SU-DHL-6 (cell line): Measurements from ENCODE around the gene VPS35L.

ENCODE experiments used
- H2AFZ ChIP-seq: fragments of 200-600 bp; sonication (generic); 2 replicates; pipeline ENCODE4 v1.6.1; 2014; ENCODE audit warnings: low read depth, mild to moderate bottlenecking, moderate library complexity, mixed read lengths, antibody characterized with exemption, low read length; ENCODE audit not compliant: severe bottlenecking
- H3F3A ChIP-seq: fragments of 200-600 bp; shearing (Covaris generic); 2 replicates; pipeline ENCODE4 v1.6.0; 2016; ENCODE audit warnings: antibody characterized with exemption, mild to moderate bottlenecking; ENCODE audit not compliant: insufficient read depth
- H3K27ac ChIP-seq: fragments of 200-600 bp; sonication (generic); 2 replicates; pipeline ENCODE4 v1.5.1; 2016; ENCODE audit warnings: low read depth, mild to moderate bottlenecking, low read length, moderate library complexity, mixed read lengths
- H3K27me3 ChIP-seq: fragments of 200-600 bp; sonication (generic), shearing (Covaris generic); 2 replicates; pipeline ENCODE4 v1.6.0; 2014; ENCODE audit warnings: mild to moderate bottlenecking, low read length
- H3K36me3 ChIP-seq: fragments of 200-600 bp; sonication (generic); 2 replicates; pipeline ENCODE4 v1.6.1; 2014; ENCODE audit warnings: mild to moderate bottlenecking, low read length, mixed read lengths
- H3K4me2 ChIP-seq: fragments of 300-600, 200-600 bp; shearing (Covaris generic), sonication (generic); 2 replicates; pipeline ENCODE4 v1.6.0; 2014; ENCODE audit warnings: low read length, low read depth, mild to moderate bottlenecking; ENCODE audit not compliant: poor library complexity, severe bottlenecking
- H3K4me3 ChIP-seq: fragments of 200-600 bp; sonication (generic); 2 replicates; pipeline ENCODE4 v1.5.1; 2014; ENCODE audit warnings: antibody characterized with exemption, low read length, mild to moderate bottlenecking, mixed read lengths; ENCODE audit not compliant: insufficient read depth, poor library complexity, severe bottlenecking
- H3K79me2 ChIP-seq: fragments of 200-600 bp; sonication (generic); 2 replicates; pipeline ENCODE4 v1.6.1; 2014; ENCODE audit warnings: mild to moderate bottlenecking, low read length, moderate library complexity; ENCODE audit not compliant: insufficient read depth
- H3K9ac ChIP-seq: fragments of 200-600 bp; sonication (generic); 2 replicates; pipeline ENCODE4 v1.7.0; 2014; ENCODE audit warnings: mild to moderate bottlenecking, low read length
- H3K9me2 ChIP-seq: fragments of 200-600 bp; sonication (generic); replicated peaks from 2 replicates; pipeline ENCODE4 v1.6.1; 2014; ENCODE audit warnings: low read length; ENCODE audit not compliant: insufficient read depth
- H3K9me3 ChIP-seq: fragments of 200-600 bp; sonication (generic); 2 replicates; pipeline ENCODE4 v1.6.1; 2014; ENCODE audit warnings: low read length, mixed read lengths; ENCODE audit not compliant: insufficient read depth
- H4K20me1 ChIP-seq: fragments of 200-600 bp; sonication (generic); 2 replicates; pipeline ENCODE4 v1.6.1; 2014; ENCODE audit warnings: low read depth, mild to moderate bottlenecking, antibody characterized with exemption, low read length, moderate library complexity, mixed read lengths
- EZH2phosphoT487 ChIP-seq: fragments of 200-600 bp; sonication (generic), shearing (Covaris generic); conservative IDR thresholded peaks from 2 replicates; pipeline ENCODE4 v1.6.1; 2018; ENCODE audit warnings: mild to moderate bottlenecking, antibody characterized with exemption, low read length, moderate library complexity, mixed read lengths
- TF ChIP-seq, protein P1 (sequence below): fragments of 200-600 bp; sonication (generic); IDR thresholded peaks from one replicate; pipeline ENCODE4 v1.5.1; 2017; ENCODE audit warnings: antibody characterized with exemption, mild to moderate bottlenecking, low read length, moderate library complexity; ENCODE audit not compliant: insufficient read depth, poor library complexity, severe bottlenecking

VPS35L gene

DNA sequence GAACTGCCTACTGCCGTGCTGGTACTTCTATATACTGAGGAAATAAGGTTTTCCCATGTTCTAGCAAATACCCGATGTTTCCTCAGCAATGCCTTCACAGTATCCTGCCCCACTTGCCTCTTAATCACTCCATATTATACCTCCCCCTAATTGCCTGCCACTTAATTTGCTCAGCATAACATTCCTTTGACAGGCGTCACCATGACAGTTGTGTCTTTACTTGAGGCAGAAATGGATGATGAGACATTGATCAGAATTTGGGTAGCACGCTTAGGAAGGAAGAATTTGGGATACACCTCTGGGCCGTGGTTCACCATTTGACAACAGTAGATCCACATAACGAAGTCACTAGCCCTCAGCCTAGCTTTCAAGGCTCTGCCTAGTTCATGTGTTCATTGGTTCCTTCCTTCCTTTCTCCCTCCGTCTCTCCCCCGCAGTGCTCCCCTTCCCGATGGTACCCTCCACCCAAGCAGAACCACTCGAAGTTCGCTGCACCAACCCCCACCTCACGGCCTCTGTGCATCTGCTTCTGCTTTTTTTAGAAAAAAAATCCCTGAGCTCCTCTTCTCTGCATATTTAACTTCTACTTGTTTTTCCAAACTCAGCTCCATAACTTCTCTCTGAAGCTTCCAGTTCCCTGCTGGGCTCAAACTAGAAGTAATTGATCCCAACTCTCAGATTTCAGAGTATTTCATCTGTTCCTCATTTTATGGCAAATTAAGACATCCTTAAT, 182.0 kb downstream of the VPS35L start:
- no peaks in the 10 kb centered on the region for H4K20me1 ChIP-seq
- H3K27ac ChIP-seq, result no peak overlapping the region
- no peaks in the 10 kb centered on the region for H3K27me3 ChIP-seq
- no peak overlapping the region for H3K4me3 ChIP-seq
- H3K9me2 ChIP-seq, result no peaks in the 10 kb centered on the region
- H3F3A ChIP-seq, result no peaks in the 10 kb centered on the region
- H3K4me2 ChIP-seq, result no peak overlapping the region
- no peak for TF ChIP-seq EZH2phosphoT487
- TF ChIP-seq, protein P1, sequence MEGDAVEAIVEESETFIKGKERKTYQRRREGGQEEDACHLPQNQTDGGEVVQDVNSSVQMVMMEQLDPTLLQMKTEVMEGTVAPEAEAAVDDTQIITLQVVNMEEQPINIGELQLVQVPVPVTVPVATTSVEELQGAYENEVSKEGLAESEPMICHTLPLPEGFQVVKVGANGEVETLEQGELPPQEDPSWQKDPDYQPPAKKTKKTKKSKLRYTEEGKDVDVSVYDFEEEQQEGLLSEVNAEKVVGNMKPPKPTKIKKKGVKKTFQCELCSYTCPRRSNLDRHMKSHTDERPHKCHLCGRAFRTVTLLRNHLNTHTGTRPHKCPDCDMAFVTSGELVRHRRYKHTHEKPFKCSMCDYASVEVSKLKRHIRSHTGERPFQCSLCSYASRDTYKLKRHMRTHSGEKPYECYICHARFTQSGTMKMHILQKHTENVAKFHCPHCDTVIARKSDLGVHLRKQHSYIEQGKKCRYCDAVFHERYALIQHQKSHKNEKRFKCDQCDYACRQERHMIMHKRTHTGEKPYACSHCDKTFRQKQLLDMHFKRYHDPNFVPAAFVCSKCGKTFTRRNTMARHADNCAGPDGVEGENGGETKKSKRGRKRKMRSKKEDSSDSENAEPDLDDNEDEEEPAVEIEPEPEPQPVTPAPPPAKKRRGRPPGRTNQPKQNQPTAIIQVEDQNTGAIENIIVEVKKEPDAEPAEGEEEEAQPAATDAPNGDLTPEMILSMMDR, result no peak
- no peak overlapping the region for H3K9ac ChIP-seq
- H2AFZ ChIP-seq, result no peak overlapping the region
- H3K36me3 ChIP-seq, result no peaks in the 10 kb centered on the region
- H3K79me2 ChIP-seq, result no peaks in the 10 kb centered on the region
- no peaks in the 10 kb centered on the region for H3K9me3 ChIP-seq

- H3K9ac ChIP-seq, result no peak overlapping the region
- H3K27ac ChIP-seq, result no peak overlapping the region
- no peaks in the 10 kb centered on the region for H4K20me1 ChIP-seq
- no peak overlapping the region for H3K4me2 ChIP-seq
- TF ChIP-seq, protein P1, result no peak
- TF ChIP-seq EZH2phosphoT487, result no peak
- H3K27me3 ChIP-seq, result no peaks in the 10 kb centered on the region
- H3K79me2 ChIP-seq, result no peaks in the 10 kb centered on the region
- no peaks in the 10 kb centered on the region for H3K36me3 ChIP-seq
- H3F3A ChIP-seq, result no peaks in the 10 kb centered on the region
- no peaks in the 10 kb centered on the region for H3K9me2 ChIP-seq
- H2AFZ ChIP-seq, result no peak overlapping the region
- H3K9me3 ChIP-seq, result no peaks in the 10 kb centered on the region
- H3K4me3 ChIP-seq, result no peak overlapping the region
Measured at GRCh38 chr16:19741354-19741753, 185.9 kb downstream of the VPS35L start.

- no peaks in the 10 kb centered on the region for H4K20me1 ChIP-seq
- no peak for TF ChIP-seq EZH2phosphoT487
- no peak overlapping the region for H2AFZ ChIP-seq
- no peak overlapping the region for H3K27ac ChIP-seq
- H3K9me3 ChIP-seq, result no peaks in the 10 kb centered on the region
- no peaks in the 10 kb centered on the region for H3F3A ChIP-seq
- no peaks in the 10 kb centered on the region for H3K79me2 ChIP-seq
- H3K4me3 ChIP-seq, result no peak overlapping the region
- no peak overlapping the region for H3K4me2 ChIP-seq
- no peak overlapping the region for H3K9ac ChIP-seq
- no peaks in the 10 kb centered on the region for H3K27me3 ChIP-seq
- no peaks in the 10 kb centered on the region for H3K9me2 ChIP-seq
- H3K36me3 ChIP-seq, result no peaks in the 10 kb centered on the region
Measured at GRCh38 chr16:19743816-19744159, 188.3 kb downstream of the VPS35L start.

DNA sequence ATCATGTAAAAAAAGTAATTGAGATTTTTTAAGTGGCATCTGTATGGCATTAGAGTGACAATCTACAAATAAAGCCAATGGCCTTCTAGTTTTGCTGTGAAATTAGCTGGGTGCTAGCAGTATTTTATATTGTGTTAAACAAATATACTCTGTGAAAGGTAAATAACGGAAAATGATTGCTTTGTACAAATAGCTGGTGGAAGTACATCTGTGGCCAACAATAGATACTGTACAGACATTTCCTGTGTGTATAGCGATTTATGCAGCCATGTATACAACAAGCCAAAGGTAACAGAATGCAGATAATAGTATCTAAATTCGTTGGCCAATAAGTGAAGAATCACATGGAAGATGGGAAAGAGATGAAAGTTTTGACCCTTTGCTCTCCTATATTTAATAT, 189.2 kb downstream of the VPS35L start:
- Histone ChIP-seq H4K20me1 (no peaks in the 10 kb centered on the region), H3K27ac (no peak overlapping the region), H3K27me3 (no peaks in the 10 kb centered on the region), H2AFZ (no peak overlapping the region), H3K79me2 (no peaks in the 10 kb centered on the region), H3K9me2 (no peaks in the 10 kb centered on the region), H3K36me3 (no peaks in the 10 kb centered on the region), H3K9me3 (no peaks in the 10 kb centered on the region), H3K9ac (no peak overlapping the region), H3F3A (no peaks in the 10 kb centered on the region), H3K4me3 (no peak overlapping the region), H3K4me2 (no peak overlapping the region)
- TF ChIP-seq EZH2phosphoT487, result no peak
- TF ChIP-seq, protein P1, result no peak
